Measurements from ENCODE around the gene PSMA3. TPM values are rescaled to one million over a fixed set of nuclear protein-coding genes. Genes with fewer than 3 reads are reported as not detected.

The PSMA3 gene
- total and polyA plus RNA-seq, 9 of the 15 experiments (the other 6 are each of a cell fraction or from before 2014, with no cell fraction given), result 129 to 786 (median 319) TPM

- no peak for TF ChIP-seq THAP7 (CRISPR knock-in tag; IDR thresholded peaks at IDR 0.05)
- peak; percentile 24; the same call in 1 of the 2 replicates for TF ChIP-seq RBFOX2 (IDR thresholded peaks at IDR 0.05; ENCODE audit: low read depth, low read length)
- no peak for TF ChIP-seq ZNF740 (CRISPR knock-in tag; IDR thresholded peaks at IDR 0.05)
- TF ChIP-seq ZNF740 (tag; IDR thresholded peaks at IDR 0.05), result no peak
- no peak for TF ChIP-seq UBTF (IDR thresholded peaks at IDR 0.05; ENCODE audit: borderline replicate concordance in 1 of 2, low read depth in 2 of 2, low read length in 2 of 2)
- TF ChIP-seq ZBTB17 (CRISPR knock-in tag; IDR thresholded peaks at IDR 0.05), result no peak
- no peak for TF ChIP-seq NCOR1 (IDR thresholded peaks at IDR 0.05)
- no peak for TF ChIP-seq NR0B1 (IDR thresholded peaks at IDR 0.05; ENCODE audit: partially characterized antibody)
- TF ChIP-seq POLR2B (IDR thresholded peaks at IDR 0.05; ENCODE audit: low read depth, partially characterized antibody), result no peak
- no peak for TF ChIP-seq ZNF57 (CRISPR knock-in tag; IDR thresholded peaks at IDR 0.05)
- TF ChIP-seq ZNF274 (IDR thresholded peaks at IDR 0.05; ENCODE audit: borderline replicate concordance, low read depth, low read length), result no peak
- no peak for TF ChIP-seq ARID4B (CRISPR knock-in tag; IDR thresholded peaks at IDR 0.05)
- TF ChIP-seq HSF4 (CRISPR knock-in tag; IDR thresholded peaks at IDR 0.05; ENCODE audit: borderline replicate concordance), result no peak
- TF ChIP-seq POLR3G (IDR thresholded peaks at IDR 0.05; ENCODE audit: extremely low read depth, insufficient read length, insufficient replicate concordance), result peak; percentile 34
- TF ChIP-seq TCF15 (CRISPR knock-in tag; IDR thresholded peaks at IDR 0.05), result no peak
These were observed 5.1 kb upstream of the PSMA3 start (continued) for GRCh38 chr14:58239244-58240195.

All from K562 (cell line).